K562 (cell line): ENCODE data around the gene TENT4A. TPM values are rescaled to one million over a fixed set of nuclear protein-coding genes. Genes with fewer than 3 reads are reported as not detected.

Source experiments
- ATF1 ChIP-seq, 2 experiments: fragments of 450-650 bp in 1 of 2; IDR thresholded peaks; 2 replicates each; pipeline ENCODE4 v1.6.1; 2016; ENCODE audit warnings: missing compliant biosample characterization in 1 of 2, missing genetic modification characterization in 1 of 2
- ATF7 ChIP-seq: fragments of 450-650 bp; IDR thresholded peaks from 2 replicates; pipeline ENCODE4 v1.7.1; 2014; ENCODE audit warnings: mild to moderate bottlenecking, moderate library complexity
- BRF1 ChIP-seq: IDR thresholded peaks from 3 replicates; pipeline ENCODE4 v1.6.1; 2011; ENCODE audit warnings: borderline replicate concordance, mild to moderate bottlenecking; ENCODE audit not compliant: insufficient read length; ENCODE audit errors: extremely low read depth
- EP400 ChIP-seq: fragments of 450-650 bp; IDR thresholded peaks from 2 replicates; pipeline ENCODE4 v1.6.1; 2017; ENCODE audit warnings: antibody characterized with exemption, mild to moderate bottlenecking, moderate library complexity
- ETS1 ChIP-seq: conservative IDR thresholded peaks from 2 replicates; pipeline ENCODE4 v1.6.1; 2011; ENCODE audit warnings: low read depth, mild to moderate bottlenecking, low read length; ENCODE audit not compliant: control insufficient read depth
- FOSL1 ChIP-seq: fragments of 200-800 bp; sonication (Bioruptor generic); conservative IDR thresholded peaks from 2 replicates; pipeline ENCODE4 v1.6.1; 2016; ENCODE audit warnings: missing genetic modification characterization, missing compliant biosample characterization
- FOXA1 ChIP-seq: fragments of 450-650 bp; IDR thresholded peaks from 2 replicates; pipeline ENCODE4 v1.6.1; 2016; ENCODE audit warnings: mild to moderate bottlenecking, borderline replicate concordance
- GATAD2A ChIP-seq: fragments of 450-650 bp; IDR thresholded peaks from 2 replicates; pipeline ENCODE4 v1.6.1; 2017
- HDGF ChIP-seq: fragments of 450-650 bp; IDR thresholded peaks from 2 replicates; pipeline ENCODE4 v1.6.1; 2016
- MAX ChIP-seq: sonication (generic); formaldehyde crosslinking; IDR thresholded peaks from 2 replicates; pipeline ENCODE4 v1.9.0; 2022; ENCODE audit warnings: mild to moderate bottlenecking, missing genetic modification reagents
- MYBL2 ChIP-seq, 2 experiments: fragments of 450-650 bp in 1 of 2; sonication (generic) in 1 of 2; formaldehyde crosslinking in 1 of 2; IDR thresholded peaks; 2 replicates each; pipeline versions ENCODE4 v1.6.1 to v1.8.1; 2017 to 2022; ENCODE audit warnings: borderline replicate concordance in 1 of 2, inconsistent platforms in 1 of 2, low read depth in 1 of 2, mild to moderate bottlenecking in 1 of 2, missing genetic modification reagents in 1 of 2, moderate library complexity in 1 of 2
- NELFE ChIP-seq: IDR thresholded peaks from 2 replicates; pipeline ENCODE4 v1.6.1; 2011; ENCODE audit warnings: mild to moderate bottlenecking; ENCODE audit not compliant: insufficient read depth, insufficient read length
- PHB ChIP-seq: fragments of 250-450 bp; sonication (Bioruptor Pico); IDR thresholded peaks from 2 replicates; pipeline ENCODE4 v1.5.0; 2021
- POLR2H ChIP-seq: IDR thresholded peaks from 2 replicates; pipeline ENCODE4 v1.6.1; 2016; ENCODE audit warnings: missing genetic modification characterization, low read depth, mild to moderate bottlenecking, control low read depth, missing compliant biosample characterization, moderate library complexity
- PTTG1 ChIP-seq: fragments of 450-650 bp; IDR thresholded peaks from 2 replicates; pipeline ENCODE4 v1.6.1; 2016; ENCODE audit warnings: low read depth, mild to moderate bottlenecking, missing genetic modification characterization, missing compliant biosample characterization
- RREB1 ChIP-seq: fragments of 250-450 bp; sonication (Bioruptor Pico); IDR thresholded peaks from 2 replicates; pipeline ENCODE4 v1.4.0; 2020
- SMAD3 ChIP-seq: fragments of 450-650 bp; formaldehyde crosslinking; conservative IDR thresholded peaks from 2 replicates; pipeline ENCODE4 v1.4.0; 2020; ENCODE audit warnings: mild to moderate bottlenecking
- SMAD4 ChIP-seq: fragments of 250-450 bp; sonication (Bioruptor Pico); conservative IDR thresholded peaks from 2 replicates; pipeline ENCODE4 v1.8.0; 2021; ENCODE audit warnings: inconsistent platforms, mild to moderate bottlenecking, moderate library complexity
- SP1 ChIP-seq: sonication (generic); formaldehyde crosslinking; IDR thresholded peaks from 2 replicates; pipeline ENCODE4 v1.8.1; 2022; ENCODE audit warnings: mild to moderate bottlenecking, missing genetic modification reagents
- XRCC4 ChIP-seq: IDR thresholded peaks from one replicate; pipeline ENCODE4 v1.6.1; 2011; ENCODE audit not compliant: insufficient read depth, insufficient read length; ENCODE audit errors: extremely low read depth
- YBX1 ChIP-seq: fragments of 450-650 bp; IDR thresholded peaks from 2 replicates; pipeline ENCODE4 v1.7.1; 2016; ENCODE audit warnings: mild to moderate bottlenecking
- ZFP1 ChIP-seq: fragments of 450-650 bp; formaldehyde crosslinking; IDR thresholded peaks from 2 replicates; pipeline ENCODE4 v1.4.0; 2020; ENCODE audit warnings: mild to moderate bottlenecking, mixed read lengths
- ZFX ChIP-seq: sonication (generic); formaldehyde crosslinking; IDR thresholded peaks from 2 replicates; pipeline ENCODE4 v1.8.0; 2022; ENCODE audit warnings: mild to moderate bottlenecking, missing genetic modification reagents, moderate library complexity
- polyA plus RNA-seq, 8 experiments: library from polyadenylated mRNA; depleted of rRNA in 4 of 8; stranded (reverse) in 5 of 8; unstranded in 3 of 8; fragments of >200 nt; fragmentation: Nextera tagmentation in 2 of 8; fragmentation: Illumina TruSeq in 1 of 8; extraction: Ambion mirVana in 2 of 8; extraction: Trizol in 1 of 8; gene quantifications; 2 replicates each; pipeline versions ENCODE4 v1.2.1 to v1.2.3, GENCODE V29; 2011 to 2014; ENCODE audit warnings: inconsistent platforms in 1 of 8, missing spikeins in 1 of 8
- total RNA-seq, 7 experiments: library from RNA; depleted of rRNA in 6 of 7; stranded (reverse); fragments of >200 nt in 6 of 7; fragmentation: Illumina TruSeq in 2 of 7; extraction: Trizol in 2 of 7; gene quantifications; 2 replicates each; pipeline versions ENCODE4 v1.2.1 to v1.2.3, GENCODE V29; 2011 to 2021; ENCODE audit warnings: low replicate concordance in 1 of 7

Gene TENT4A
- total and polyA plus RNA-seq, 9 of the 15 experiments (the other 6 are each of a cell fraction or from before 2014, with no cell fraction given), result 1.3 to 27.3 (median 13.0) TPM

GRCh38 chr5:6712577-6713273 is 507 bp upstream of the TENT4A start (continued):
- TF ChIP-seq ZFP1 (CRISPR knock-in tag) (0 out of 2 replicates have a peak, but pooled peaks have one; percentile 14), MAX (CRISPR knock-in tag) (peak; percentile 93), BRF1 (no peak), PHB (CRISPR knock-in tag) (no peak), ZFX (CRISPR knock-in tag) (peak; percentile 81), POLR2H (tag) (no peak), ATF1 (CRISPR knock-in tag; IDR thresholded peaks at IDR 0.05) (peak; percentile 85), ATF1 (tag; IDR thresholded peaks at IDR 0.05) (peak; percentile 95), YBX1 (no peak), XRCC4 (no peak), ATF7 (peak; percentile 92), ETS1 (peak; percentile 97), PTTG1 (tag) (no peak), SMAD4 (peak; percentile 87), GATAD2A (no peak), MYBL2 (IDR thresholded peaks at IDR 0.05; ENCODE audit: low read depth) (0 out of 2 replicates have a peak, but pooled peaks have one; percentile 28), MYBL2 (CRISPR knock-in tag; IDR thresholded peaks at IDR 0.05; ENCODE audit: borderline replicate concordance) (no peak), RREB1 (CRISPR knock-in tag) (no peak), FOXA1 (no peak), FOSL1 (tag) (no peak), EP400 (peak; percentile 92), NELFE (no peak), SMAD3 (CRISPR knock-in tag) (0 out of 2 replicates have a peak, but pooled peaks have one; percentile 58), SP1 (CRISPR knock-in tag) (peak; percentile 13; the same call in 1 of the 2 replicates), HDGF (no peak)
